ENCODE data around the gene ALDH2.
"Not testable (repeated sequence)": the region's sequence is repeated elsewhere in the genome, so short reads cannot be mapped to it uniquely, and the experiment has no call there.

Gene ALDH2

DNA sequence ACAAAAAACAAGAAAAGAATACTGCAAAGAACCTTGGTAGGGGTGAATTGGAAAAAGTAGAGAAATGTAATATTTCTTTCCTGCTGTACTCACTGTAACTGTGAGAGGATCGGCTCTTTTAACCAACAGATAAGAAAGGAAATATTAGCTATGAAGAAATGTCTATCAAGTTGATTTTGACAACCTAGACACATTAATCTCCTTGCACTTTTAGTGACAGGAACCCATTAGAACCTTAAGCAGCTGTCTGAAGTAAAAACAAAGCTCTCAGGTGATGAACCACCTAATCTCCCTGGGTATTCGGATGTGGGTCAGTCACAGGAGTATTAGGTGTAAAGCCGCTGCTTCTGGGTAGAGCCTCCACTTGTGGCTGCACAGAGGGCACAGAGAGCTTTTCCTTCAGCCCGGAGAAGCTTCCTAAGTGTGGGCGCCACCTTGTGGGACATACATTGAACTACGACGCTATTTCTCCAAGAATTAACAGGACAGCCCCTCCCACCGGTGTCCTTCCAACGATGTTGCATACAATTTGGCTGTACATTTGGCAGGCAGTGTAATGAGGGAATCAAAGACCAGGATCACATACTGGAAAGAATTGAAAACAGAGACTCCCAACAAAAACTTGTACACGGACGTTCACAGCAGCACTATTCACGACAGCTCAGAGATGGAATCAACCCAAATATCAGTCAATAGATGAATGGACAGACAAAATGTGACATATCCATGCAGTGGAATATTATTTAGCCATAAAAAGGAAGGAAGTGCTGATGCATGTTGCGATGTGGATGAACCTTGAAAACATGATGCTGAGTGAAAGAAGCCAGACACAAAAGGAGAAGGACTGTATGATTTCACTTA, 46.4 kb downstream of the ALDH2 start:
- in situ Hi-C loops (cut with HindIII; ENCODE audit: low pct_ligation_motif_present, low sequenced_read_pairs), result no loop called here

DNA sequence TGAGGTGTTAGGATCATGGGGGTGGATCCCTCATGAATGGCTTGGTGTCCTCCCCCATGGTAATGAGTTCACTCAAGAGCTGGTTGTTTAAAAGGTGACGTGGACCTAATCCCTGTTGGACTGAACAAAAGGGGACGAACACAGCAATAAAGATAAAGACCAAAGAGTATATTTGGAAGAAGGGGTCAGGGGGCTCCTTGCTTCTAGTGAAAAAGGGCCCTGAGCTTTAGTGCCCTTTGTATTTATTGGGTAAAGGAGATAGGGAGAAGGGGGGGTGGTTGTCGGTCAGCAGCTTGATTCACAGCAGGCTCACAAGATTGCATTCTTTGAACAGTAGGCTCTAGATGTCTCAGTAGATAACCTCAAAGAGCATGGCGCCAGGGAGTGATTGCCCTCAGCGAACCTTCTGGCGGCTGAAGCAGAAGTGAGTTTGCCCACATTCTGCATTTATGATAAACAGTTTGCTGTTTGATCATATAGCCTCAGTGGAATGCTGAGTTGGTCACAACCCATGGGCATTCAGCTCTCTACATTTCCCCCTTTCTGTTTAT, 49.4 kb downstream of the ALDH2 start:
- Histone ChIP-seq H3K4me3 (ENCODE audit: low read depth, low read length) (no peak overlapping the region), H3K36me3 (replicated peaks) (no peaks in the 10 kb centered on the region), H3K27ac (no peak overlapping the region), H3K27me3 (replicated peaks) (no peaks in the 10 kb centered on the region)
- in situ Hi-C loops (cut with HindIII; ENCODE audit: low pct_ligation_motif_present, low sequenced_read_pairs), result no loop called here
- no peak for TF ChIP-seq CTCF (IDR thresholded peaks at IDR 0.05; ENCODE audit: low read depth, low read length, missing control alignments)
- DNase-seq, result no peak

More for the DNA sequence above, 46.4 kb downstream of the ALDH2 start:
- DNase-seq, result peak; percentile 66
- no peaks in the 10 kb centered on the region for H3K36me3 ChIP-seq (replicated peaks)
- peak; percentile 86 for TF ChIP-seq CTCF (IDR thresholded peaks at IDR 0.05; ENCODE audit: low read depth, low read length, missing control alignments)
- H3K27ac ChIP-seq, result no peak overlapping the region
- no peak overlapping the region for H3K4me3 ChIP-seq (ENCODE audit: low read depth, low read length)
- no peaks in the 10 kb centered on the region for H3K27me3 ChIP-seq (replicated peaks)

DNA sequence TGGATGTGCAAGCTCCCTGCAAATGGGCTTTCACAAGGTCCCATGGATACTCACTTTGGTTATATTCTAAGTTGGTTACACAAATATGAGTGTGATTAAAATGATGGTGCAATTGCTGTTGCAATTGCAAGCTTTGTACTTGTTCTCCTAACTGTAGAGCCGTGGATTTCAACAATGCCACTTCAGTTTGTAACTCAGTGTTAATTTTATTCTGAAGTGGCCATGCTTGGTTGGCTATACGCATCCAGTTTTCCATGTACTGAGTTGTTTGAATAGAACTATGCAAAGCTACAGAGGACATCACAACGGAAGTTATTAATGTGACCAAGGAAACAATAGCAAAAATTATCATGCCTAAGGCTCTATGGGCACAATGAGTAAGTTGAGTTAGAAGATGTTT, 50.2 kb downstream of the ALDH2 start:
- H3K27me3 ChIP-seq (replicated peaks); DNase-seq; H3K27ac ChIP-seq; in situ Hi-C loops (cut with HindIII; ENCODE audit: low pct_ligation_motif_present, low sequenced_read_pairs); H3K4me3 ChIP-seq (ENCODE audit: low read depth, low read length); H3K36me3 ChIP-seq (replicated peaks): not testable (repeated sequence)

DNA sequence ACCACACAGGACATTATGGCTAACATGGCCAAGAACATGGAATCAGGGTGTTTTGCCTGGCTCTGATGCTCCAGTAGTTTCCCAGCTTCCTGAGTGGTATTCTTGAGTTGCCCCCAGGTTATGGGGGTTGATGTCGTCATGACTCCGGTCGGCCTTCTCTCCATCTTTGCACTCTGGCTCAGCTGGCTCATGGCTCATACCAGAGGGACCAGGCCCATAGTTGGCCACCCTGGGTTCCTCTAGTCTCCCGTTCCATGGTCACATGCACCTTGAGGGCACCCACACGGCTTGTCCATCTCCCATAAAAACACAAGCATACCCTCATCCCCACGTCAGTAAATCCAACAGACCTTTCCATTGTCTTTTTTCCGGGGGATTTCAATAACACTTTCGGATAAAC, 51.6 kb downstream of the ALDH2 start:
- peaks cover 4% of the 10 kb centered on the region for H3K27me3 ChIP-seq (replicated peaks)
- no peak overlapping the region for H3K4me3 ChIP-seq (ENCODE audit: low read depth, low read length)
- in situ Hi-C loops (cut with HindIII; ENCODE audit: low pct_ligation_motif_present, low sequenced_read_pairs), result no loop called here
- H3K27ac ChIP-seq, result no peak overlapping the region
- no peak for TF ChIP-seq CTCF (IDR thresholded peaks at IDR 0.05; ENCODE audit: low read depth, low read length, missing control alignments)
- no peaks in the 10 kb centered on the region for H3K36me3 ChIP-seq (replicated peaks)
- DNase-seq, result no peak

GRCh38 chr12:111819191-111820158, 52.7 kb downstream of the ALDH2 start:
- Histone ChIP-seq H3K27me3 (replicated peaks) (peaks cover 4% of the 10 kb centered on the region), H3K36me3 (replicated peaks) (no peaks in the 10 kb centered on the region), H3K4me3 (ENCODE audit: low read depth, low read length) (no peak overlapping the region), H3K27ac (no peak overlapping the region)
- in situ Hi-C loops (cut with HindIII; ENCODE audit: low pct_ligation_motif_present, low sequenced_read_pairs), result no loop called here
- no peak for TF ChIP-seq CTCF (IDR thresholded peaks at IDR 0.05; ENCODE audit: low read depth, low read length, missing control alignments)
- no peak for DNase-seq

- H3K27me3 ChIP-seq (replicated peaks); DNase-seq; H3K27ac ChIP-seq; H3K4me3 ChIP-seq (ENCODE audit: low read depth, low read length); H3K36me3 ChIP-seq (replicated peaks); in situ Hi-C loops (cut with HindIII; ENCODE audit: low pct_ligation_motif_present, low sequenced_read_pairs): not testable (repeated sequence)
Observed at GRCh38 chr12:111820828-111821227, 54.1 kb downstream of the ALDH2 start.
